ENCODE results near the gene ZNF329. TPM values are rescaled to one million over a fixed set of nuclear protein-coding genes. Genes with fewer than 3 reads are reported as not detected.

Gene ZNF329
- total RNA-seq, 1 donor from 2014 or later, result 16.9 TPM

- DNase-seq (ENCODE audit: low spot score), result no peak
Observed at GRCh38 chr19:58118979-58119733, 31.4 kb downstream of the ZNF329 start.

- DNase-seq (ENCODE audit: low spot score), result no peak
Observed at GRCh38 chr19:58117841-58118575, 32.6 kb downstream of the ZNF329 start.

- no peak for DNase-seq (ENCODE audit: low spot score)
Observed at GRCh38 chr19:58108546-58108817, 42.1 kb downstream of the ZNF329 start.

- no peak for DNase-seq (ENCODE audit: low spot score)
Observed at GRCh38 chr19:58107778-58108545, 42.6 kb downstream of the ZNF329 start.

GRCh38 chr19:58098682-58098998, 51.9 kb downstream of the ZNF329 start:
- no peak for DNase-seq (ENCODE audit: low spot score)

- peak; percentile 98 for DNase-seq (ENCODE audit: low spot score)
Observed at GRCh38 chr19:58097781-58098681, 52.6 kb downstream of the ZNF329 start, which contains the start of gene ZSCAN18. Gene ZSCAN18 (minus strand): TSS chr19:58098231. CDS start chr19:58090267, 7,964 bp downstream.

- DNase-seq (ENCODE audit: low spot score), result no peak
Observed at GRCh38 chr19:58097349-58097748, 53.2 kb downstream of the ZNF329 start.

- no peak for DNase-seq (ENCODE audit: low spot score)
Observed at GRCh38 chr19:58096884-58097283, 53.7 kb downstream of the ZNF329 start.

- no peak for DNase-seq (ENCODE audit: low spot score)
Observed at GRCh38 chr19:58095328-58095727, 55.3 kb downstream of the ZNF329 start.

- DNase-seq (ENCODE audit: low spot score), result no peak
Observed at GRCh38 chr19:58093071-58093470, 57.5 kb downstream of the ZNF329 start.

- no peak for DNase-seq (ENCODE audit: low spot score)
Observed at GRCh38 chr19:58091251-58091995, 59.2 kb downstream of the ZNF329 start.

- no peak for DNase-seq (ENCODE audit: low spot score)
Observed at GRCh38 chr19:58089846-58090245, 60.7 kb downstream of the ZNF329 start.

- DNase-seq (ENCODE audit: low spot score), result no peak
Observed at GRCh38 chr19:58088521-58089052, 62.0 kb downstream of the ZNF329 start.

- no peak for DNase-seq (ENCODE audit: low spot score)
Observed at GRCh38 chr19:58086825-58087710, 63.5 kb downstream of the ZNF329 start.

GRCh38 chr19:58085348-58085875, 65.2 kb downstream of the ZNF329 start:
- DNase-seq (ENCODE audit: low spot score), result no peak

GRCh38 chr19:58084596-58085347, 65.8 kb downstream of the ZNF329 start:
- DNase-seq (ENCODE audit: low spot score), result no peak

GRCh38 chr19:58083021-58083420, 67.6 kb downstream of the ZNF329 start:
- DNase-seq (ENCODE audit: low spot score), result no peak

GRCh38 chr19:58079792-58080191, 70.8 kb downstream of the ZNF329 start:
- DNase-seq (ENCODE audit: low spot score), result no peak
